ENCODE measurements around the gene OGT.
"Not testable (repeated sequence)": the region's sequence is repeated elsewhere in the genome, so short reads cannot be mapped to it uniquely, and the experiment has no call there.

Gene OGT

DNA sequence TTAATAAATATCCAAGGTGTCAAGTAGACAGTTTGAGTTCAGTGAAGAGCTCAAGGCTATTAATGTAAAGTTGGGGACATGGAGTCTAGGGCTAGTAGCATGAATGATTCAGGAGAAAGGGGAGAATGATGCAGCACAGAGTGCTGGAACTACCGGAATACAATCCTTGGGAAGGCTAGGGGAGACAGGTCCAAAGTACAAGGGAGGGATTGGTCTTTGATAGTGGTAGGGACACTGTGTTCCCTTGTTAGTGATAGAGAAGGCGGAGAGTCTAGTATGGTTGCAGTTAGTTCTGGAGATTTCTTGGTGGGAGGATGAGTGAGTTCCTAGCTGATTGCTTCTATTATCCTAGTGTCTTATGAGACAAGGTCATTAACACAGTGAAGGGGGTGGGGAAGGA, 54.0 kb downstream of the OGT start:
- DNase-seq (ENCODE audit: low spot score), result no peak

- not testable (repeated sequence) for DNase-seq (ENCODE audit: low spot score)
Observed at GRCh38 chrX:71593210-71593609, 60.3 kb downstream of the OGT start.

DNA sequence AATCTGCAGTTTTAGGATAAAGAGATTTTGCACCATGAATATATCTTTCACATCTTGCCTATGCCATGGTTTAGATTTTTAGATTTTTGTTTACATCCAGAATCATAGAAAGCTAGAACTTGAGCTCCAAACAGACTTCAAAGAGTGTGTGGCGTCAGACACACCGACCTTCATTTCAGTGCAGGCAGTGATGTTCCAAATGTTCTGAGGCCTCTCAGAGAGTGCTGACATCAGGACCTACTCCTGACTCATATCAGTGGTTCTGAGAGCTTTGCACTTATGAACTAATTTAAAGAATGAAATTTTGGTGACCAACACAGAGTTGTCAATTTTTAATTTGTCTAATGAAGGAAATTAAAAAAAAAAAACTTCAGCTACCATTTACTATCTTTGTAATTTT, 67.1 kb downstream of the OGT start:
- no peak for DNase-seq (ENCODE audit: low spot score)

- no peak for DNase-seq (ENCODE audit: low spot score)
Observed at GRCh38 chrX:71603618-71604017, 70.7 kb downstream of the OGT start.

GRCh38 chrX:71604141-71604540, 71.2 kb downstream of the OGT start:
- DNase-seq (ENCODE audit: low spot score), result no peak

GRCh38 chrX:71604796-71605568, 72.1 kb downstream of the OGT start:
- DNase-seq (ENCODE audit: low spot score), result no peak

GRCh38 chrX:71606536-71607216, 73.8 kb downstream of the OGT start:
- DNase-seq (ENCODE audit: low spot score), result no peak

- DNase-seq (ENCODE audit: low spot score), result no peak
Observed at GRCh38 chrX:71607488-71607887, 74.6 kb downstream of the OGT start.

DNA sequence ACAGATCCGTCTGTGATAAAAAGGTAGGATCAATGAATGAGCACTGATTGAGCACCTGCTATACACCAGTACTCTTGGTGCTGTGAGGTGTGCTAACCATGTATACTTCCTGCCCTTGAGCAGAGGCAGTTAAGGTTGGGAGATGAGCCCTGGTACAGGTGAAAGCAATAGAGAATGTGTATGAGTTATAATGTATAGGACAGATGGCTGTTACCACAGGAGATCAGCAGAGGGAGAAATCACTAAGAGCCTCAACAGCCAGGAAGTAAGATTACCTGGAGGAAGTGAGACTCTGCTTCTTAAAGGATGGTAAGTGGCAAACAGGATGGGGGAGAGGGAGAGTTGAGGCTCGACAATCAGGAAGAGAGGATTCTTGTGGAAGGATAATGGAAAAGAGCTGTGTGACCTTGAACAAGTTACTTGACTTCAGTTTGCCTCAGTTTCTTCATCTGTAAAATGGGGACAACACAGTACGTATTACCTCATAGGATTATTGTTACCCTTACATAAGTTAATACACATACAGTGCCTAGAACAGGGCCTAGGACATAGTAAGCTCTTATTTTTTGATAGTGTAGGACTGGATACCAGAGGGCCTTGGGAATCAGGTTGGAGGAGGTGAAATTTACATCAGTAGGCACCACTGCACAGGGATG, 76.3 kb downstream of the OGT start:
- no peak for DNase-seq (ENCODE audit: low spot score)

DNA sequence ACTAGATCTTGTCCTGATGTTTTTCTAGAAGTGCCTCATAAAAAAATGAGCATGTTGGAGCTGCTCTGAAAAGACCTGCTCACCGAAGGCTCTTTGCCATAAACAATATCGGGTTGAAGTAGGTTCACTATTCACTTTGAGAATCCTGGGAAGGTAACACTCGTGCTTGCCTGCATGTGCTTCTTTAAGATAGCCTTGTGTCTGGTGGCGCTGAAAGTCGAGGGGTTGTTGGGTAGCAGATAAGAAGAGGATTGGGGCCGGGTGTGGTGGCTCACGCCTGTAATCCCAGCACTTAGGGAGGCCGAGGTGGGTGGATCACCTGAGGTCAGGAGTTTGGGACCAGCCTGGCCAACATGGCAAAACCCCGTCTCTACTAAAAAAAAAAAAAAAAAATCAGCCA, 78.8 kb downstream of the OGT start:
- DNase-seq (ENCODE audit: low spot score), result not testable (repeated sequence)

DNA sequence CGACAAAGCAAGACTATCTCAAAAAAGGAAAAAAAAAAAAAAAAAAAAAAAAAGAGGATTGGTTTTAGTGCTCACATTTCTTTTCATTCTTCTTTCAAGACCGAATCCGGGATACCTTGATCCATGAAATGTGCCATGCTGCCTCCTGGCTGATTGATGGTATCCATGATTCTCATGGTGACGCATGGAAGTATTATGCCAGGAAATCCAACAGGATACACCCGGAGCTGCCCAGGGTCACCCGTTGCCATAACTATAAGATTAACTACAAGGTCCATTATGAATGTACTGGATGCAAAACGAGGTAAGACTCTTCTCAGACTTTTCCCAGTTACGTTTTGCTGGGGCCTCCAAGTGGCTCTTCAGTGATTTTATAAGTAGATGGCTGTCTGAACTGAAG, 79.4 kb downstream of the OGT start:
- DNase-seq (ENCODE audit: low spot score), result no peak

DNA sequence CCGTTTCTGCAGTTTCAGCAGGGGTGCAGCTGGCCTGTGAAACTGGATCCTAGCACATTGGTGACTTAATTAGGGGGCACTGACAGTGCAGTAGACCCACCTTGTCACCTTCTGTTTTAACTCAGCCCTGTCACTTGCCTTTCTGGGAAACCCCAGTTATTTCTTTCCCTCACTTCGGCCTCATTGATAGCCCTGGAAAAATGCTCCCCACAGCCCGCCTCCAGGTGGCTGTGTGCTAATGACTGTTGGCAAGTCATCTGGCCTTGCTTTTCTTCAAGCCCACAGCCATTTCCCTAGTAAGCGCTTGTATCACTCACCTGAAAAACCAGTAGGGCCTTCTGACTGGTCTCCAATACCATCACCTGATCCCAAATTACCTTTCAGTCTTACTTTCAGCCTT, 82.2 kb downstream of the OGT start:
- no peak for DNase-seq (ENCODE audit: low spot score)

GRCh38 chrX:71615954-71616353, 83.0 kb downstream of the OGT start:
- no peak for DNase-seq (ENCODE audit: low spot score)

- no peak for DNase-seq (ENCODE audit: low spot score)
Observed at GRCh38 chrX:71616672-71617529, 84.0 kb downstream of the OGT start.

DNA sequence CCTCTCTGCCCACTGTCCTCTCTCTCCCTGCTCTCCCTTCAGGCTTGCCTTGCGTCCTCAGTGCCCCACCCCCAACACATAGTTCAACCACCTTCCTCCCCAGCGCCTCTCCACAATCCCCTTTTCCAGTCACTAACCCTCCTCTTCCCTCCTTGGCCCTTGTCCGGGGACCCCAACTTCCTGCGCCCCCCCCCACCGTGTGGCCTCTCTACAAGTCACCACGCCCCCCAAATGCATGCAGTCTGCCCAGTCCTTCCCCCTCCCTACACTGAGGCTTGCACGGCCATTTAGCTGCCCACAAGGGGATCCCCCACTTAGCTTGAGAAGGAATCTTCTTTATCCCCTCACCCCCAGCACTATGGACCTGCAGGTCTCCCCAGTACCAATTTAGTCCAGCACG, 84.8 kb downstream of the OGT start:
- DNase-seq (ENCODE audit: low spot score), result no peak

- DNase-seq (ENCODE audit: low spot score), result no peak
Observed at GRCh38 chrX:71618303-71618721, 85.4 kb downstream of the OGT start, which contains the start of gene CXCR3. TSS of gene CXCR3 (minus strand) at chrX:71618511. CDS start at chrX:71618449, 62 bp downstream.

DNA sequence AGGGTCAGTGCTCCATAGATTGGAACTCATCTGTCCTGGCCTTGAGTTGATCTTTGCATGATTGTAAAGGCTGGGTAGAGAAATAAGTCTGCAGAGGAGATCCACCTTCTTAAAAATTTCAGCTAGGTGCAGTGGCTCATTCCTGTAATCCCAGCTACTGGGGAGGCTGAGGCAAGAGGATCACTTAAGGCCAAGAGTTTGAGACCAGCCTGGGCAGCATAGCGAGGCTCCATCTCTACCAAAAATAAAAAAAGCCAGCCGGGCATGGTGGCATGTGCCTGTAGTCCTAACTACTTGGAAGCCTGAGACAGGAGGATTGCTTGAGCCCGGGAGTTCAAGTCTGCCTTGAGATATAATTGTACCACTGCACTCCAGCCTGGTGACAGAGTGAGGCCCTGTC, 85.9 kb downstream of the OGT start:
- DNase-seq (ENCODE audit: low spot score), result no peak

GRCh38 chrX:71619193-71619592, 86.3 kb downstream of the OGT start:
- DNase-seq (ENCODE audit: low spot score), result no peak

GRCh38 chrX:71619986-71620385, 87.1 kb downstream of the OGT start:
- DNase-seq (ENCODE audit: low spot score), result no peak

DNA sequence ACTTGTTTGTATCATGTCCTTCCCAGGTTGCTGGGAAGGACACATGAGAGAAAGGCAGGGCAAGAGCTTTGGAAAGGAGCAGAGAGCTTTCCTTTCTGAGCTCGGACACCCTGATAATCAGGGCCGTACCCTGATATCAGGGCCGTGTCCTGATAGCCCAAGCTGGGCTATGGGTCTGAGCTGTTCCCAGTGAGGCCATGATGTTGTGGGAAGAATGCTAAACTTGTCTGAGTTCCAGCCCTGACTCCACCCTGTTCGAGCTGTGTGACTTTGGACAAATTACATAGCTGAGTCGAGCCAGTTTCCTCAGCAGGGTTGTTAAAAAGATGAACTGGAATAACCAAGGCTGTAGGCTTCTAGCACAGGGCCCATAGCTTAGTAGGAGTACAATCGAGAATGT, 88.7 kb downstream of the OGT start:
- no peak for DNase-seq (ENCODE audit: low spot score)

DNA sequence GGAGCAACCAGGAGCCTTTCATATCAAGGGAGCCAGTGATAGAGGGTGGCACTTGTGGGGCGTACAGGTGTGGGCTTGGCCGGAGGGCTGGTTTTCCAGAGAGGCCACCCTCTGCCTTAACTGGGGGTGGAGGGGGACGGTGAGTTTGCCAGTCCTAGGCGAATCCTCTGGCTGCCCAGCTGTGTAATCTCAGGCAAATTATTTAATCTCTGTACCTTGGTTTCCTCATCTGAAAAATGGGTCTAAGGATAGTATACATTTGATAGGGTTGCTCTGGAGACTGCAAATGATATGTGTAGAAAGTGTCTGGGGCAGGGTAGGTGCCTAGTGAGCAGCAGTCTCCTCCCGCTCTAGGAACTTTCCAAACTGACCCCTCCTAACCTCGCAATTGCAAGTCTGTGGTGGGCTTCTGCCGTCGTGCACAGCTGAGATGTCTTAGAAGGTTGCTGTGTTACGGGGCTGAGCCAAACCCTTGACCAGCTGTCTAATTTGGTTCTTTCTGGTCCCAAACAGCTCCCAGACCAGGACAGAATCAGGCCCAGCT, 89.2 kb downstream of the OGT start:
- DNase-seq (ENCODE audit: low spot score), result no peak

Measured in NAMALWA (cell line).